Activated CD4-positive, alpha-beta memory T cell treated with anti-CD3 and anti-CD28 coated beads, Interleukin-2, amount 10 ng/mL, durations not matched to agents 7 days and 5 days (primary cell): ENCODE data around the gene MYH10. TPM values are rescaled to one million over a fixed set of nuclear protein-coding genes. Genes with fewer than 3 reads are reported as not detected.

Experiments used
- total RNA-seq, 2 experiments: library from RNA; stranded (reverse); gene quantifications; one replicate each; pipeline ENCODE4 v1.2.3, GENCODE V29; 2021

Gene MYH10
- total RNA-seq, 2 experiments from 2014 or later = 10.2 to 11.2 TPM

Other genes starting within 250 kb of the MYH10 start
- gene RPL26, start 247.5 kb downstream of the MYH10 start, total RNA-seq = 1,000 to 10,000 TPM; 1,912 to 1,913 TPM
- under 1 TPM in 1 of 2 experiments, not detected in 1; 0.18 TPM for gene RNF222, start 232.9 kb downstream of the MYH10 start, total RNA-seq
- 10 to 100 TPM; 63.5 to 64.0 TPM for gene NDEL1, start 194.8 kb downstream of the MYH10 start, total RNA-seq
- gene CCDC42, start 114.1 kb upstream of the MYH10 start, total RNA-seq = under 1 TPM; 0.28 to 0.45 TPM
- gene SPDYE4, start 127.8 kb upstream of the MYH10 start, total RNA-seq = not detected
- gene MFSD6L, start 168.6 kb upstream of the MYH10 start, total RNA-seq = under 1 TPM in 1 of 2 experiments, not detected in 1; 0.13 TPM
- gene PIK3R6, start 236.9 kb upstream of the MYH10 start, total RNA-seq = 1 to 10 TPM; 2.0 to 2.2 TPM